ENCODE data around the gene ENSA. TPM values are rescaled to one million over a fixed set of nuclear protein-coding genes. Genes with fewer than 3 reads are reported as not detected.

Gene ENSA
- total RNA-seq, 1 experiment from 2014 or later, result 212 TPM

- Histone ChIP-seq H3K4me2 (ENCODE audit: insufficient read depth, insufficient read length, low read length) (no peak overlapping the region), H3K9ac (ENCODE audit: extremely low read depth, insufficient read length, low read length) (no peak overlapping the region), H2BK12ac (ENCODE audit: insufficient read length, low read depth, low read length) (no peak overlapping the region), H4K20me1 (ENCODE audit: control insufficient read depth, insufficient read depth, insufficient read length) (peaks cover 3% of the 10 kb centered on the region), H4K8ac (replicated peaks; ENCODE audit: insufficient read length, low read depth, low read length) (no peak overlapping the region), H3T11ph (ENCODE audit: low read length) (no peak overlapping the region), H2BK15ac (ENCODE audit: low read depth, low read length) (no peak overlapping the region), H3K18ac (ENCODE audit: insufficient read length, low read depth, low read length) (no peak overlapping the region), H3K79me1 (ENCODE audit: insufficient read depth, low read depth, low read length, poor library complexity, severe bottlenecking) (peaks cover 5% of the 10 kb centered on the region), H3K4me1 (ENCODE audit: insufficient read depth, low read length) (no peaks in the 10 kb centered on the region), H2BK5ac (ENCODE audit: insufficient read length, low read length) (no peak overlapping the region), H3K23me2 (ENCODE audit: insufficient read length, low read depth, low read length, poor library complexity, severe bottlenecking) (no peaks in the 10 kb centered on the region), H3K9me3 (ENCODE audit: control insufficient read depth, low read depth, low read length) (no peaks in the 10 kb centered on the region), H2AK5ac (ENCODE audit: insufficient read length, low read length) (no peak overlapping the region), H3K27ac (ENCODE audit: insufficient read length, low read depth, low read length) (no peak overlapping the region), H2BK20ac (ENCODE audit: low read depth, low read length, poor library complexity, severe bottlenecking) (no peak overlapping the region), H4K91ac (ENCODE audit: insufficient read length, low read depth, low read length) (no peak overlapping the region), H2AFZ (ENCODE audit: low read length) (no peak overlapping the region), H3K27me3 (ENCODE audit: insufficient read depth, low read length) (peaks cover 1% of the 10 kb centered on the region; the same call in 1 of the 2 replicates), H4K5ac (ENCODE audit: insufficient read length, low read depth, low read length) (no peak overlapping the region), H3K14ac (ENCODE audit: insufficient read depth, low read length) (no peak overlapping the region), H3K4ac (ENCODE audit: low read depth, low read length) (no peak overlapping the region), H3K56ac (ENCODE audit: insufficient read length, low read depth, low read length) (no peak overlapping the region), H3K79me2 (ENCODE audit: insufficient read depth, low read length) (peaks cover 1% of the 10 kb centered on the region; the same call in 1 of the 2 replicates), H3K23ac (ENCODE audit: insufficient read length, low read depth, low read length) (no peak overlapping the region), H2BK120ac (ENCODE audit: low read depth, low read length, poor library complexity, severe bottlenecking) (no peak overlapping the region)
- peak; percentile 43; the same call in 2 of the 3 replicates for TF ChIP-seq CTCF (conservative IDR thresholded peaks at IDR 0.05)
- no CpG with 5 or more reads among the region's 8 CpGs for WGBS (ENCODE audit: extremely low coverage, insufficient read length, low lambda C conversion rate)
- DNase-seq, result peak; percentile 78
- H3K36me3 Mint-ChIP-seq (ENCODE audit: insufficient read depth in 1 of 3, low read depth in 3 of 3), result peaks cover 57 to 93% (median 80%) of the 10 kb centered on the region in 3 experiments
- no peaks in the 10 kb centered on the region for H3K9me3 Mint-ChIP-seq
- H3K27me3 Mint-ChIP-seq (ENCODE audit: low read depth), result no peaks in the 10 kb centered on the region
- peak overlapping the region; percentile 20 to 90 (median 46); a peak in 6 of 7 replicates for H3K27ac Mint-ChIP-seq
- H3K4me1 Mint-ChIP-seq, result peaks cover 12 to 18% of the 10 kb centered on the region in 2 experiments
- H3K4me3 Mint-ChIP-seq, result no peak overlapping the region; a peak in 1 of 5 replicates
Observed at GRCh38 chr1:150622303-150622975, 7.0 kb downstream of the ENSA start.
